Measurements from ENCODE around the gene DPY19L1. TPM values are rescaled to one million over a fixed set of nuclear protein-coding genes. Genes with fewer than 3 reads are reported as not detected.

The DPY19L1 gene
- total RNA-seq, 1 experiment from 2014 or later = 15.5 TPM

DNA sequence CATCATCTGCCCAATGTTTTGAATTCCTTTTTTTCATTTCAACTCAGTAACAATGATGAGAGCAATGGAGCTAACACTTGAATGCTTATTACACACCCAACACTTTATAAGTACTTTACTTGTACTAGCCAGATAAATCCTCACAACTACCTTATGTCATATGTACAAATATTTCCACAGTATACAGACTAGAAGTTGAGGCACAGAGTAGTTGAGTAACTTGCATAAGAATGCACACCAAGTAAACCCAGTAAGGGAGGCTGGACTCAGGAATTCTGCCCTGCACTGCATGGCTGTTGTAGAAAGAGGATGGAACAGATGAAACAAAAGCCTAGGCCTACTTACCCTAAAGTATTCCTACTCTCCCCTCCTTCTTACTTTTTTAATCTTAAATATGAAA lies 15.8 kb downstream of the DPY19L1 start (continued):
- TF ChIP-seq, protein P1, sequence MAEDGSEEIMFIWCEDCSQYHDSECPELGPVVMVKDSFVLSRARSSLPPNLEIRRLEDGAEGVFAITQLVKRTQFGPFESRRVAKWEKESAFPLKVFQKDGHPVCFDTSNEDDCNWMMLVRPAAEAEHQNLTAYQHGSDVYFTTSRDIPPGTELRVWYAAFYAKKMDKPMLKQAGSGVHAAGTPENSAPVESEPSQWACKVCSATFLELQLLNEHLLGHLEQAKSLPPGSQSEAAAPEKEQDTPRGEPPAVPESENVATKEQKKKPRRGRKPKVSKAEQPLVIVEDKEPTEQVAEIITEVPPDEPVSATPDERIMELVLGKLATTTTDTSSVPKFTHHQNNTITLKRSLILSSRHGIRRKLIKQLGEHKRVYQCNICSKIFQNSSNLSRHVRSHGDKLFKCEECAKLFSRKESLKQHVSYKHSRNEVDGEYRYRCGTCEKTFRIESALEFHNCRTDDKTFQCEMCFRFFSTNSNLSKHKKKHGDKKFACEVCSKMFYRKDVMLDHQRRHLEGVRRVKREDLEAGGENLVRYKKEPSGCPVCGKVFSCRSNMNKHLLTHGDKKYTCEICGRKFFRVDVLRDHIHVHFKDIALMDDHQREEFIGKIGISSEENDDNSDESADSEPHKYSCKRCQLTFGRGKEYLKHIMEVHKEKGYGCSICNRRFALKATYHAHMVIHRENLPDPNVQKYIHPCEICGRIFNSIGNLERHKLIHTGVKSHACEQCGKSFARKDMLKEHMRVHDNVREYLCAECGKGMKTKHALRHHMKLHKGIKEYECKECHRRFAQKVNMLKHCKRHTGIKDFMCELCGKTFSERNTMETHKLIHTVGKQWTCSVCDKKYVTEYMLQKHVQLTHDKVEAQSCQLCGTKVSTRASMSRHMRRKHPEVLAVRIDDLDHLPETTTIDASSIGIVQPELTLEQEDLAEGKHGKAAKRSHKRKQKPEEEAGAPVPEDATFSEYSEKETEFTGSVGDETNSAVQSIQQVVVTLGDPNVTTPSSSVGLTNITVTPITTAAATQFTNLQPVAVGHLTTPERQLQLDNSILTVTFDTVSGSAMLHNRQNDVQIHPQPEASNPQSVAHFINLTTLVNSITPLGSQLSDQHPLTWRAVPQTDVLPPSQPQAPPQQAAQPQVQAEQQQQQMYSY (CRISPR knock-in tag; IDR thresholded peaks at IDR 0.05) = no peak
- no peak for TF ChIP-seq ZNF317 (CRISPR knock-in tag; IDR thresholded peaks at IDR 0.05; ENCODE audit: borderline replicate concordance, low read depth)
- no peak for TF ChIP-seq FOXK1 (CRISPR knock-in tag; IDR thresholded peaks at IDR 0.05)
- TF ChIP-seq NFE2L1 (CRISPR knock-in tag; IDR thresholded peaks at IDR 0.05) = no peak
- no peak for TF ChIP-seq TEAD4 (CRISPR knock-in tag; IDR thresholded peaks at IDR 0.05)
- TF ChIP-seq, protein P2, sequence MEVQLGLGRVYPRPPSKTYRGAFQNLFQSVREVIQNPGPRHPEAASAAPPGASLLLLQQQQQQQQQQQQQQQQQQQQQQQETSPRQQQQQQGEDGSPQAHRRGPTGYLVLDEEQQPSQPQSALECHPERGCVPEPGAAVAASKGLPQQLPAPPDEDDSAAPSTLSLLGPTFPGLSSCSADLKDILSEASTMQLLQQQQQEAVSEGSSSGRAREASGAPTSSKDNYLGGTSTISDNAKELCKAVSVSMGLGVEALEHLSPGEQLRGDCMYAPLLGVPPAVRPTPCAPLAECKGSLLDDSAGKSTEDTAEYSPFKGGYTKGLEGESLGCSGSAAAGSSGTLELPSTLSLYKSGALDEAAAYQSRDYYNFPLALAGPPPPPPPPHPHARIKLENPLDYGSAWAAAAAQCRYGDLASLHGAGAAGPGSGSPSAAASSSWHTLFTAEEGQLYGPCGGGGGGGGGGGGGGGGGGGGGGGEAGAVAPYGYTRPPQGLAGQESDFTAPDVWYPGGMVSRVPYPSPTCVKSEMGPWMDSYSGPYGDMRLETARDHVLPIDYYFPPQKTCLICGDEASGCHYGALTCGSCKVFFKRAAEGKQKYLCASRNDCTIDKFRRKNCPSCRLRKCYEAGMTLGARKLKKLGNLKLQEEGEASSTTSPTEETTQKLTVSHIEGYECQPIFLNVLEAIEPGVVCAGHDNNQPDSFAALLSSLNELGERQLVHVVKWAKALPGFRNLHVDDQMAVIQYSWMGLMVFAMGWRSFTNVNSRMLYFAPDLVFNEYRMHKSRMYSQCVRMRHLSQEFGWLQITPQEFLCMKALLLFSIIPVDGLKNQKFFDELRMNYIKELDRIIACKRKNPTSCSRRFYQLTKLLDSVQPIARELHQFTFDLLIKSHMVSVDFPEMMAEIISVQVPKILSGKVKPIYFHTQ (CRISPR knock-in tag; IDR thresholded peaks at IDR 0.05) = no peak

DNA sequence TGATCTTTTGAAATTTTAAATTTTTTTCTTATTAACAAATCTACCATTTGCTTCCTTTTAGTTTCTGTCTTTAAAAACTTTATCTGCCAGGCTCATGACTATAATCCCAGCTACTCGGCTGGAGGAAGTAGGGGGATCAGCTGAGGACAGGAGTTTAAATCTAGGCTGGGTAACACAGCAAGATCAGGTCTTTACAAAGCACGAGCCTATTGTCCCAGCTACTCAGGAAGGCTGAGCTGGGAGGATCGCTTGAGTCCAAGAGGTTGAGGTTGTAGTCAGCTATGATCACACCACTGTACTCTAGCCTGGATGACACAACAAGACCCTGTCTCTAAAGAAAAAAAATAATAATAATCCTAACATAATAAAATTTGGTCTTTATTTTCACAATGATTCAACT lies 17.5 kb downstream of the DPY19L1 start:
- Mint-ChIP-seq H3K4me3 (no peak overlapping the region), H3K36me3 (peaks cover 3% of the 10 kb centered on the region; the same call in 1 of the 2 replicates), H3K27me3 (ENCODE audit: low read depth) (no peaks in the 10 kb centered on the region), H3K27ac (no peak overlapping the region), H3K9me3 (no peaks in the 10 kb centered on the region), H3K4me1 (peaks cover 46% of the 10 kb centered on the region)
- DNase-seq (ENCODE audit: low spot score) (no peak), ATAC-seq (no peak; the same call in 1 of the 2 replicates)
- POLR2A ChIA-PET = no interaction called here
- CTCF ChIA-PET = interaction anchor here (0.8 kb wide), 1 partner anchor 119 kb away, joined by 3 read pairs; no protein-coding TSS in a partner anchor
- TF ChIP-seq, protein P3, sequence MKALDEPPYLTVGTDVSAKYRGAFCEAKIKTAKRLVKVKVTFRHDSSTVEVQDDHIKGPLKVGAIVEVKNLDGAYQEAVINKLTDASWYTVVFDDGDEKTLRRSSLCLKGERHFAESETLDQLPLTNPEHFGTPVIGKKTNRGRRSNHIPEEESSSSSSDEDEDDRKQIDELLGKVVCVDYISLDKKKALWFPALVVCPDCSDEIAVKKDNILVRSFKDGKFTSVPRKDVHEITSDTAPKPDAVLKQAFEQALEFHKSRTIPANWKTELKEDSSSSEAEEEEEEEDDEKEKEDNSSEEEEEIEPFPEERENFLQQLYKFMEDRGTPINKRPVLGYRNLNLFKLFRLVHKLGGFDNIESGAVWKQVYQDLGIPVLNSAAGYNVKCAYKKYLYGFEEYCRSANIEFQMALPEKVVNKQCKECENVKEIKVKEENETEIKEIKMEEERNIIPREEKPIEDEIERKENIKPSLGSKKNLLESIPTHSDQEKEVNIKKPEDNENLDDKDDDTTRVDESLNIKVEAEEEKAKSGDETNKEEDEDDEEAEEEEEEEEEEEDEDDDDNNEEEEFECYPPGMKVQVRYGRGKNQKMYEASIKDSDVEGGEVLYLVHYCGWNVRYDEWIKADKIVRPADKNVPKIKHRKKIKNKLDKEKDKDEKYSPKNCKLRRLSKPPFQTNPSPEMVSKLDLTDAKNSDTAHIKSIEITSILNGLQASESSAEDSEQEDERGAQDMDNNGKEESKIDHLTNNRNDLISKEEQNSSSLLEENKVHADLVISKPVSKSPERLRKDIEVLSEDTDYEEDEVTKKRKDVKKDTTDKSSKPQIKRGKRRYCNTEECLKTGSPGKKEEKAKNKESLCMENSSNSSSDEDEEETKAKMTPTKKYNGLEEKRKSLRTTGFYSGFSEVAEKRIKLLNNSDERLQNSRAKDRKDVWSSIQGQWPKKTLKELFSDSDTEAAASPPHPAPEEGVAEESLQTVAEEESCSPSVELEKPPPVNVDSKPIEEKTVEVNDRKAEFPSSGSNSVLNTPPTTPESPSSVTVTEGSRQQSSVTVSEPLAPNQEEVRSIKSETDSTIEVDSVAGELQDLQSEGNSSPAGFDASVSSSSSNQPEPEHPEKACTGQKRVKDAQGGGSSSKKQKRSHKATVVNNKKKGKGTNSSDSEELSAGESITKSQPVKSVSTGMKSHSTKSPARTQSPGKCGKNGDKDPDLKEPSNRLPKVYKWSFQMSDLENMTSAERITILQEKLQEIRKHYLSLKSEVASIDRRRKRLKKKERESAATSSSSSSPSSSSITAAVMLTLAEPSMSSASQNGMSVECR (CRISPR knock-in tag; IDR thresholded peaks at IDR 0.05; ENCODE audit: borderline replicate concordance) = no peak
- TF ChIP-seq, protein P4, sequence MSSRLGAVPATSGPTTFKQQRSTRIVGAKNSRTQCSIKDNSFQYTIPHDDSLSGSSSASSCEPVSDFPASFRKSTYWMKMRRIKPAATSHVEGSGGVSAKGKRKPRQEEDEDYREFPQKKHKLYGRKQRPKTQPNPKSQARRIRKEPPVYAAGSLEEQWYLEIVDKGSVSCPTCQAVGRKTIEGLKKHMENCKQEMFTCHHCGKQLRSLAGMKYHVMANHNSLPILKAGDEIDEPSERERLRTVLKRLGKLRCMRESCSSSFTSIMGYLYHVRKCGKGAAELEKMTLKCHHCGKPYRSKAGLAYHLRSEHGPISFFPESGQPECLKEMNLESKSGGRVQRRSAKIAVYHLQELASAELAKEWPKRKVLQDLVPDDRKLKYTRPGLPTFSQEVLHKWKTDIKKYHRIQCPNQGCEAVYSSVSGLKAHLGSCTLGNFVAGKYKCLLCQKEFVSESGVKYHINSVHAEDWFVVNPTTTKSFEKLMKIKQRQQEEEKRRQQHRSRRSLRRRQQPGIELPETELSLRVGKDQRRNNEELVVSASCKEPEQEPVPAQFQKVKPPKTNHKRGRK (CRISPR knock-in tag; IDR thresholded peaks at IDR 0.05; ENCODE audit: borderline replicate concordance) = no peak
- TF ChIP-seq, protein P5, sequence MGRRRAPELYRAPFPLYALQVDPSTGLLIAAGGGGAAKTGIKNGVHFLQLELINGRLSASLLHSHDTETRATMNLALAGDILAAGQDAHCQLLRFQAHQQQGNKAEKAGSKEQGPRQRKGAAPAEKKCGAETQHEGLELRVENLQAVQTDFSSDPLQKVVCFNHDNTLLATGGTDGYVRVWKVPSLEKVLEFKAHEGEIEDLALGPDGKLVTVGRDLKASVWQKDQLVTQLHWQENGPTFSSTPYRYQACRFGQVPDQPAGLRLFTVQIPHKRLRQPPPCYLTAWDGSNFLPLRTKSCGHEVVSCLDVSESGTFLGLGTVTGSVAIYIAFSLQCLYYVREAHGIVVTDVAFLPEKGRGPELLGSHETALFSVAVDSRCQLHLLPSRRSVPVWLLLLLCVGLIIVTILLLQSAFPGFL (CRISPR knock-in tag; IDR thresholded peaks at IDR 0.05; ENCODE audit: borderline replicate concordance) = no peak
- TF ChIP-seq, protein P6, sequence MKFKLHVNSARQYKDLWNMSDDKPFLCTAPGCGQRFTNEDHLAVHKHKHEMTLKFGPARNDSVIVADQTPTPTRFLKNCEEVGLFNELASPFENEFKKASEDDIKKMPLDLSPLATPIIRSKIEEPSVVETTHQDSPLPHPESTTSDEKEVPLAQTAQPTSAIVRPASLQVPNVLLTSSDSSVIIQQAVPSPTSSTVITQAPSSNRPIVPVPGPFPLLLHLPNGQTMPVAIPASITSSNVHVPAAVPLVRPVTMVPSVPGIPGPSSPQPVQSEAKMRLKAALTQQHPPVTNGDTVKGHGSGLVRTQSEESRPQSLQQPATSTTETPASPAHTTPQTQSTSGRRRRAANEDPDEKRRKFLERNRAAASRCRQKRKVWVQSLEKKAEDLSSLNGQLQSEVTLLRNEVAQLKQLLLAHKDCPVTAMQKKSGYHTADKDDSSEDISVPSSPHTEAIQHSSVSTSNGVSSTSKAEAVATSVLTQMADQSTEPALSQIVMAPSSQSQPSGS (CRISPR knock-in tag; IDR thresholded peaks at IDR 0.05; ENCODE audit: borderline replicate concordance, low read depth) = no peak
- TF ChIP-seq SP1 (CRISPR knock-in tag; conservative IDR thresholded peaks at IDR 0.05) (no peak), RELA (CRISPR knock-in tag; IDR thresholded peaks at IDR 0.05; ENCODE audit: borderline replicate concordance) (no peak), ZBTB21 (CRISPR knock-in tag; IDR thresholded peaks at IDR 0.05; ENCODE audit: borderline replicate concordance) (no peak), TCF7 (CRISPR knock-in tag; IDR thresholded peaks at IDR 0.05; ENCODE audit: low read depth) (no peak), SMAD3 (CRISPR knock-in tag; IDR thresholded peaks at IDR 0.05; ENCODE audit: borderline replicate concordance) (no peak), PRRX2 (CRISPR knock-in tag; IDR thresholded peaks at IDR 0.05) (no peak)
